ENCODE results near the gene STARD6. TPM values are rescaled to one million over a fixed set of nuclear protein-coding genes. Genes with fewer than 3 reads are reported as not detected.

The STARD6 gene
- total RNA-seq, 1 donor from 2014 or later, result not detected

DNA sequence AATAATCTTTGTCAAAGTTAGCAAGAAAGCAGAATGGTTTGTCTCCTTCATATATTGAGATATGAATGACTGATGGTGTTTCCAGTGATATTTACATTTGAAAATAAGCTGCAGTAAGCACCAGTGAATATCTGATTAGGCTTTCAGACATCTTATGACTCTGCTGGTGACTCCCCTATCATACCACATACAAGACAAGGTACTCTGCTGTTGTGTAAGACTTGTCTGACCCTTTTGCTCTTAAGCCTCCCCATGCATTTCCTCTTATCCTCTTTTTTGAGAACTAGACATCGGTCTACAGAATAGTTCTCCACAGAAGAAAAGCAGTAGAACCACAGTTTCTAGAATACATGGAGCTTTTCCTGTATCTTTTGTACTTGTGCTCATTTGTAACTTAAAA lies 79.0 kb downstream of the STARD6 start:
- DNase-seq (ENCODE audit: low spot score), result no peak
- intact Hi-C loops (cut with DNase I), result no loop called here

DNA sequence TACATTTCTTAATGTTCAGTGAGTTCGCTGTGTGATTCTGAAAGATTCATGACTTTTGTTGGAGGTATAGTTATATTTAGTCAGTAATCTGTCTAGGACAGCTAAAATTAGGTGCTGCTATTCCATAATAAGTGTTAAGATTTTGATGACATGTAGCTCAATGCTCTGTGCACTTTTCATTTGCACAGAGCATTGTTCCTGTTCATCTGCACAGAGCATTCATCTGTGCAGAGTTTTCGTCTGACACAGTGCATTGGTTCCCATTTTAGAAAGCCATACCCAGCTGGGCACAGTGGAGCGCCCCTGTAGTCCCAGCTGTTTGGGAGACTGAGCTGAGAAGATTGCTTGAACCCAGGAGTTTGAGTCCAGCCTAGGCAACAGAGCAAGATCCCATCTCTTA lies 79.8 kb downstream of the STARD6 start:
- intact Hi-C loops (cut with DNase I), result no loop called here
- DNase-seq (ENCODE audit: low spot score), result no peak

Other genes starting within 250 kb of the STARD6 start
- gene MBD2, start 133.2 kb downstream of the STARD6 start, total RNA-seq, result 33.4 TPM
- 22.4 TPM for gene POLI, start 88.3 kb downstream of the STARD6 start, total RNA-seq
- gene C18orf54, start within 50 bp of the STARD6 start, total RNA-seq, result 1.4 TPM
- not detected for gene DYNAP, start 233.4 kb upstream of the STARD6 start, total RNA-seq